GM21381 (cell line): ENCODE results near the gene ANKRD37.
"Not testable (repeated sequence)": the region's sequence is repeated elsewhere in the genome, so short reads cannot be mapped to it uniquely, and the experiment has no call there.

Source experiments
- ATAC-seq: cut with Tn5 transposase; IDR thresholded peaks from one replicate; pipeline ENCODE4 v1.9.1; 2021; ENCODE audit warnings: mild to moderate bottlenecking, moderate library complexity; ENCODE audit not compliant: unreplicated experiment

The ANKRD37 gene

GRCh38 chr4:185396724-185397385 is at the start of gene ANKRD37:
ANKRD37 (plus strand) TSS chr4:185396841; CDS start chr4:185396924, 83 bp downstream.
- ATAC-seq: no peak

GRCh38 chr4:185346975-185347601 is 49.6 kb upstream of the ANKRD37 start:
- ATAC-seq: no peak

- ATAC-seq: no peak
Observed at GRCh38 chr4:185351691-185352090, 45.0 kb upstream of the ANKRD37 start.

GRCh38 chr4:185352202-185352601 is 44.4 kb upstream of the ANKRD37 start:
- no peak for ATAC-seq

GRCh38 chr4:185352741-185353140 is 43.9 kb upstream of the ANKRD37 start:
- ATAC-seq: no peak

GRCh38 chr4:185357211-185357610 is 39.4 kb upstream of the ANKRD37 start:
- no peak for ATAC-seq

GRCh38 chr4:185357733-185358440 is 38.8 kb upstream of the ANKRD37 start:
- ATAC-seq: no peak

GRCh38 chr4:185358514-185358913 is 38.1 kb upstream of the ANKRD37 start:
- ATAC-seq: no peak

GRCh38 chr4:185358959-185359358 is 37.7 kb upstream of the ANKRD37 start:
- ATAC-seq: no peak

- no peak for ATAC-seq
Observed at GRCh38 chr4:185359767-185360446, 36.7 kb upstream of the ANKRD37 start.

GRCh38 chr4:185361872-185362271 is 34.8 kb upstream of the ANKRD37 start:
- ATAC-seq: no peak

- ATAC-seq: not testable (repeated sequence)
Observed at GRCh38 chr4:185362570-185362969, 34.1 kb upstream of the ANKRD37 start.

- no peak for ATAC-seq
Observed at GRCh38 chr4:185363251-185363650, 33.4 kb upstream of the ANKRD37 start.

- no peak for ATAC-seq
Observed at GRCh38 chr4:185364886-185365285, 31.8 kb upstream of the ANKRD37 start.

- ATAC-seq: no peak
Observed at GRCh38 chr4:185369731-185370130, 26.9 kb upstream of the ANKRD37 start.

GRCh38 chr4:185370268-185370949 is 26.2 kb upstream of the ANKRD37 start:
- ATAC-seq: no peak

- ATAC-seq: no peak
Observed at GRCh38 chr4:185371702-185372101, 24.9 kb upstream of the ANKRD37 start.

GRCh38 chr4:185374027-185374426 is 22.6 kb upstream of the ANKRD37 start:
- no peak for ATAC-seq

GRCh38 chr4:185374573-185374972 is 22.1 kb upstream of the ANKRD37 start:
- ATAC-seq: no peak

- ATAC-seq: no peak
Observed at GRCh38 chr4:185378264-185378663, 18.4 kb upstream of the ANKRD37 start.
